H1 (cell line): ENCODE data around the gene PHLDA1. TPM values are rescaled to one million over a fixed set of nuclear protein-coding genes. Genes with fewer than 3 reads are reported as not detected.

ENCODE experiments used
- CHD7 ChIP-seq: fragments of 300-600 bp; sonication (generic); IDR thresholded peaks from 2 replicates; pipeline ENCODE4 v1.7.1; 2012; ENCODE audit warnings: low read length, moderate library complexity, mild to moderate bottlenecking, inconsistent platforms; ENCODE audit not compliant: insufficient replicate concordance
- SP1 ChIP-seq: IDR thresholded peaks from 2 replicates; pipeline ENCODE4 v1.6.1; 2011; ENCODE audit warnings: low read depth, low read length
- polyA plus RNA-seq, 7 experiments: library from polyadenylated mRNA; depleted of rRNA in 3 of 7; stranded (reverse) in 5 of 7; unstranded in 2 of 7; fragments of >200 nt in 5 of 7; fragments of 200-250 nt in 2 of 7; gene quantifications; 1 replicate in 5 of 7; 2 replicates in 1 of 7; 4 replicates in 1 of 7; pipeline versions ENCODE4 v1.2.1 to v1.2.3, GENCODE V29; 2011 to 2013; ENCODE audit warnings: missing spikeins in 2 of 7, mixed read lengths in 2 of 7
- total RNA-seq: library from RNA; stranded (reverse); fragmentation: NEBNext Ultra II Directional; extraction: Animal tissue kit (Norgen Biotek cat#: 25700); gene quantifications from 2 replicates; pipeline ENCODE4 v1.2.1, GENCODE V29; 2021

PHLDA1 gene
- total and polyA plus RNA-seq, 2 of the 8 experiments (the other 6 are each of a cell fraction or from before 2014, with no cell fraction given), result 18.9 to 19.4 TPM

DNA sequence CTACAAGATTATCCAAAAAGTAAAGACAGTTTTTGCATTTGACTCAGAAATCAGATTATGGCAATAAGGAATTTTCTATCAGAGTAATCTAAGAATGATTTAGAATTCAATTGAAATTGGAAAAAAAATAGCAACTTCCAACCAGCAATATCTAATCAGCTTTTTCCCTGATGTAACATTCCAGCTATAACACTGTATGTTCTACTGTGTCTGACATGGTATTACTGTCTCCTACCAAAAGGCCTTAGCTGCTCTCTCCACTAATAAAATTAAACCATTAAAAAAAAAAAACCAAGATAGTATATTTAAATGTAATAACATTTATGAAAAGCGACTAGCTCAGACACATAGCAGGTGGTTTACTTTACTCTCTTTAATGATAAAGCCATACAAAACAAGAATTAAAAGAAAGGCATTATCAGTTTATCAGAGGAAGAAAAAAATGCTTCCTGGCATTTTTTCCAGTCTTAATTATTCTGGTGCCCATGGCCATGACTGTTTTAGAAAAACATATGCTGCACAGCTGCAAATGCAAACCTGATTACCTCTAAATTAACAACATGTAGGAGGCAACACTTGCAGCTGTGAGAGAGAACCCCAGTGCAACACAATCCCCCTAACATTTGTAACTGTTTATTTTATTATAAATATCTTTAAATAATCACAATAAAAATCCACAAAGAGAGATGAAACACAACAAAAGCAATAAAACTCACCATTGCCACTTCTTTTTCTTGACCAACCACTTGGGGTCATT lies 28.8 kb downstream of the PHLDA1 start (continued):
- TF ChIP-seq CHD7, result no peak
- TF ChIP-seq SP1, result no peak
